ENCODE results near the gene TPSD1. TPM values are rescaled to one million over a fixed set of nuclear protein-coding genes. Genes with fewer than 3 reads are reported as not detected.

TPSD1 gene
- polyA plus RNA-seq, 2 of the 4 experiments (the other 2 are of a cell fraction) = not detected

DNA sequence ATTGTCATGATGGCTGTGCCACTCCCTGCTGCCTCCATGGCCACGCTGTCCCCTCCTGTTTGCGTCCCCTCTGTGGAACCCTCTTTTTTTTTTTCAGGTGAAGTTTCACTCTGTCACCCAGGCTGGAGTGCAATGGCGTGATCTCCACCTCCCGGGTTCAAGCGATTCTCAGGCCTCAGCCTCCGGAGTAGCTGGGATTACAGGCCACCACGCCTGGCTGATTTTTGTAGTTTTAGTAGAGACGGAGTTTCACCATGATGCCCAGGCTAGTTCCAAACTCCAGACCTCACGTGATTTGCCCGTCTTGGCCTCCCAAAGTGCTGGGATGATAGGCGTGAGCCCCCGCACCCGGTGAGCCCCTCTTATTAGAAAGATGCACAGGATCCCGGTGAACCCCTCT is 42.5 kb downstream of the TPSD1 start:
- CTCF ChIA-PET = no interaction called here
- no peak for FAIRE-seq
- ATAC-seq = no peak
- 86% methylated on average over 14 of the region's 14 CpGs for WGBS (ENCODE audit: missing lambda C conversion rate)
- H3K4me3 ChIP-seq = no peak overlapping the region
- POLR2A ChIA-PET = no interaction called here
- H3K27ac ChIP-seq = no peak overlapping the region; a peak in 1 of 6 replicates
- no peak overlapping the region for H3K4me2 ChIP-seq
- H3K4me1 ChIP-seq = peaks cover 24% of the 10 kb centered on the region
- no peak for TF ChIP-seq FOSB (CRISPR knock-in tag; IDR thresholded peaks at IDR 0.05)
- no peak for TF ChIP-seq NR3C1 (IDR thresholded peaks at IDR 0.05)
- TF ChIP-seq REST (IDR thresholded peaks at IDR 0.05) = no peak
- no peak for TF ChIP-seq FOSL2 (IDR thresholded peaks at IDR 0.05)
- TF ChIP-seq FOSL2 (CRISPR knock-in tag; IDR thresholded peaks at IDR 0.05) = no peak
- no peak for DNase-seq (ENCODE audit: low read depth in 1 of 2, low spot score in 1 of 2)
- H3K9me3 ChIP-seq = no peaks in the 10 kb centered on the region

- no peak overlapping the region for H3K4me2 ChIP-seq
- DNase-seq (ENCODE audit: low read depth in 1 of 2, low spot score in 1 of 2) = no peak
- H3K4me3 ChIP-seq = no peak overlapping the region
- WGBS (ENCODE audit: missing lambda C conversion rate) = 77% methylated on average over 30 of the region's 31 CpGs
- H3K4me1 ChIP-seq = peaks cover 28% of the 10 kb centered on the region
- ATAC-seq = no peak
- POLR2A ChIA-PET = no interaction called here
- CTCF ChIA-PET = interaction anchor here (1.0 to 4.5 kb wide), 7 partner anchors 11 to 196 kb away, joined by 3 to 22 read pairs (median 13); no protein-coding TSS in a partner anchor
- no peak for TF ChIP-seq GATA3 (IDR thresholded peaks at IDR 0.05; ENCODE audit: borderline replicate concordance)
- TF ChIP-seq FOXS1 (CRISPR knock-in tag; IDR thresholded peaks at IDR 0.05) = no peak
- TF ChIP-seq RNF2 (IDR thresholded peaks at IDR 0.05; ENCODE audit: borderline replicate concordance, low read depth) = no peak
- no peak for TF ChIP-seq ELK1 (IDR thresholded peaks at IDR 0.05; ENCODE audit: low read depth, low read length)
- no peak for TF ChIP-seq MYC (IDR thresholded peaks at IDR 0.05; ENCODE audit: borderline replicate concordance, low read length)
- TF ChIP-seq SMC3 (IDR thresholded peaks at IDR 0.05) = no peak
- TF ChIP-seq, protein P1, sequence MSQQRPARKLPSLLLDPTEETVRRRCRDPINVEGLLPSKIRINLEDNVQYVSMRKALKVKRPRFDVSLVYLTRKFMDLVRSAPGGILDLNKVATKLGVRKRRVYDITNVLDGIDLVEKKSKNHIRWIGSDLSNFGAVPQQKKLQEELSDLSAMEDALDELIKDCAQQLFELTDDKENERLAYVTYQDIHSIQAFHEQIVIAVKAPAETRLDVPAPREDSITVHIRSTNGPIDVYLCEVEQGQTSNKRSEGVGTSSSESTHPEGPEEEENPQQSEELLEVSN (IDR thresholded peaks at IDR 0.05; ENCODE audit: borderline replicate concordance, low read depth) = no peak
- TF ChIP-seq ZNF302 (CRISPR knock-in tag; IDR thresholded peaks at IDR 0.05) = no peak
- no peak for TF ChIP-seq RAD21 (conservative IDR thresholded peaks at IDR 0.05 in 1 of 2, IDR thresholded peaks at IDR 0.05 in 1 of 2)
- FAIRE-seq = no peak
- no peak overlapping the region for H3K27ac ChIP-seq
- H3K9me3 ChIP-seq = no peaks in the 10 kb centered on the region
These were observed 43.4 kb downstream of the TPSD1 start for GRCh38 chr16:1299012-1299867.

DNA sequence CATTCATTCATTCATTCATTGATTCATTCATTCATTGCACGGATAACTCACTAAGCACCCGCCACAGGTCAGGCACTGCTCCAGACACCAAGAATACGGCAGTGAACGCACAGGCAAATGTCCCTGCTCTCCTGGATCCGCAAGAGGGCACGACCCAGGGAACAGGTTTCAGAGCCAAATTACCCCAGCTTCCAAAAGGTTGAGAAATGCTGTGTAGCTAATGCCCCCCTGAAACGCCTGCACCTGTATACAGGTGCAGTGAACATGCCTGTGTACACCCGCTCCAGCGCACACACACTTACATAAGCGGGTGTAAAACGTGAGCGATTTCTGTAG is 44.0 kb downstream of the TPSD1 start:
- whole genome bisulfite sequencing (ENCODE audit: missing lambda C conversion rate) = 75% methylated on average over 12 of the region's 12 CpGs
- no peak overlapping the region for H3K4me2 ChIP-seq
- POLR2A ChIA-PET = interaction anchor here (1.5 kb wide), 1 partner anchor 10 kb away, joined by 4 read pairs; the partner anchor contains the start of gene UBE2I
- no peak overlapping the region for H3K4me3 ChIP-seq
- H3K9me3 ChIP-seq = no peaks in the 10 kb centered on the region
- no peak for DNase-seq (ENCODE audit: low read depth in 1 of 2, low spot score in 1 of 2)
- ATAC-seq = no peak
- H3K4me1 ChIP-seq = peaks cover 28% of the 10 kb centered on the region
- no peak overlapping the region for H3K27ac ChIP-seq
- CTCF ChIA-PET = interaction anchor here (1.0 to 4.5 kb wide), 11 partner anchors 9 to 196 kb away, joined by 3 to 22 read pairs (median 13); no protein-coding TSS in a partner anchor
- FAIRE-seq = no peak
- TF ChIP-seq, protein P1 (IDR thresholded peaks at IDR 0.05; ENCODE audit: borderline replicate concordance, low read depth) = no peak
- TF ChIP-seq ZSCAN20 (CRISPR knock-in tag; IDR thresholded peaks at IDR 0.05) = no peak
- no peak for TF ChIP-seq ZFP36 (IDR thresholded peaks at IDR 0.05; ENCODE audit: borderline replicate concordance, partially characterized antibody)
- no peak for TF ChIP-seq SREBF2 (IDR thresholded peaks at IDR 0.05)
- TF ChIP-seq FOSL2 (IDR thresholded peaks at IDR 0.05) = no peak
- no peak for TF ChIP-seq FOSL2 (CRISPR knock-in tag; IDR thresholded peaks at IDR 0.05)
- TF ChIP-seq MAX (IDR thresholded peaks at IDR 0.05) = no peak
- TF ChIP-seq RAD21 (conservative IDR thresholded peaks at IDR 0.05 in 1 of 2, IDR thresholded peaks at IDR 0.05 in 1 of 2) = no peak
- TF ChIP-seq ZNF302 (CRISPR knock-in tag; IDR thresholded peaks at IDR 0.05) = no peak
- TF ChIP-seq, protein P2, sequence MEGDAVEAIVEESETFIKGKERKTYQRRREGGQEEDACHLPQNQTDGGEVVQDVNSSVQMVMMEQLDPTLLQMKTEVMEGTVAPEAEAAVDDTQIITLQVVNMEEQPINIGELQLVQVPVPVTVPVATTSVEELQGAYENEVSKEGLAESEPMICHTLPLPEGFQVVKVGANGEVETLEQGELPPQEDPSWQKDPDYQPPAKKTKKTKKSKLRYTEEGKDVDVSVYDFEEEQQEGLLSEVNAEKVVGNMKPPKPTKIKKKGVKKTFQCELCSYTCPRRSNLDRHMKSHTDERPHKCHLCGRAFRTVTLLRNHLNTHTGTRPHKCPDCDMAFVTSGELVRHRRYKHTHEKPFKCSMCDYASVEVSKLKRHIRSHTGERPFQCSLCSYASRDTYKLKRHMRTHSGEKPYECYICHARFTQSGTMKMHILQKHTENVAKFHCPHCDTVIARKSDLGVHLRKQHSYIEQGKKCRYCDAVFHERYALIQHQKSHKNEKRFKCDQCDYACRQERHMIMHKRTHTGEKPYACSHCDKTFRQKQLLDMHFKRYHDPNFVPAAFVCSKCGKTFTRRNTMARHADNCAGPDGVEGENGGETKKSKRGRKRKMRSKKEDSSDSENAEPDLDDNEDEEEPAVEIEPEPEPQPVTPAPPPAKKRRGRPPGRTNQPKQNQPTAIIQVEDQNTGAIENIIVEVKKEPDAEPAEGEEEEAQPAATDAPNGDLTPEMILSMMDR (IDR thresholded peaks at IDR 0.05) = no peak
- no peak for TF ChIP-seq JUN (IDR thresholded peaks at IDR 0.05)
- no peak for TF ChIP-seq RFX5 (IDR thresholded peaks at IDR 0.05)
- no peak for TF ChIP-seq CEBPB (IDR thresholded peaks at IDR 0.05)
- TF ChIP-seq CHD2 (IDR thresholded peaks at IDR 0.05; ENCODE audit: low read length, partially characterized antibody) = no peak
- TF ChIP-seq TFCP2L1 (CRISPR knock-in tag; IDR thresholded peaks at IDR 0.05) = no peak
- TF ChIP-seq GATA3 (IDR thresholded peaks at IDR 0.05; ENCODE audit: borderline replicate concordance) = no peak

Data from A549 (cell line).